RPMI8226 (cell line): Measurements from ENCODE around the gene GSK3B.

Experiments
- DNase-seq: peaks from one replicate; pipeline ENCODE4 v3.0.0-alpha.2; 2015

Gene GSK3B

GRCh38 chr3:119809249-119810017 lies 284.8 kb downstream of the GSK3B start:
- DNase-seq: no peak

- no peak for DNase-seq
These were observed 285.4 kb downstream of the GSK3B start for GRCh38 chr3:119808843-119809242.

GRCh38 chr3:119808244-119808643 lies 286.0 kb downstream of the GSK3B start:
- no peak for DNase-seq

- no peak for DNase-seq
These were observed 293.4 kb downstream of the GSK3B start for GRCh38 chr3:119800844-119801243.

DNA sequence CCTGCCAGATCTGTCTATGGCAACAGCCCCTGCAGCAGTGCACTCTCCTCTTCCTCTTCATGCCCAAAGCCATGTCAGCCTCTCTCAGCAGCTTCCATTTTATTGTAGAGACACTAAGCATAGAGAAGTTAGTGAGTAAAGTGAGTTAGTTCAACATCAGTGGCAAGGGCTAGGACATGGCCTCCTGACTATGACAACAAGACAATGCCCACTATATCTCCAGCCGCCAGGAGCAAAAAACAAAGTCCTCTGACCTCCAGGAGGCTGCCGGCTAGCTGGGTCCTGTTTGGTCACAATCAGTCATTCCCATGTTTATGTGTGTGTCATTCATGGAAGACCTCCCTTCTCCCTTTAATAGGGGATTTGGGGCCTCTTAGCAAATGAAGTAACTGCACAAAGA lies 297.5 kb downstream of the GSK3B start:
- no peak for DNase-seq

DNA sequence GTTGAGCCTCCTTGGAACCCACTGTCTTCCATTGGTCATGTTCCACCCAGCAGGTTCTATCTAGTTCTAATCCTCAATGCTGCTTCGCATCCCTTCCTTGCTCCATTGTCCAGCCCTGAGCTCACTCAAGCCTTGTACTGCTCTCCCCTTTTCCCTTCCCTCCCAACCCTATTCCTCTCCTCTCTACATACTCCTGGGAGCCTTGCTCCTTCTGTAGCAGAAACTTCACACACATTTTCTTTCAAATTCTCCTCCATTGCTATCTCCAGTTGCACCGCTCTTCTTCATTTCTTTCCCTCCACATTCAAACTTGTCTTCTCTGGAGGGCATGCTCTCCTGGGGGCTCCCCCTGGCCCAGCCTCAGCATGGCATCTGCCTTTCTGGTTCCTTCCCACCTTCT lies 297.9 kb downstream of the GSK3B start:
- no peak for DNase-seq

GRCh38 chr3:119795849-119796248 lies 298.4 kb downstream of the GSK3B start:
- no peak for DNase-seq

GRCh38 chr3:119794971-119795612 lies 299.2 kb downstream of the GSK3B start:
- DNase-seq: no peak

DNA sequence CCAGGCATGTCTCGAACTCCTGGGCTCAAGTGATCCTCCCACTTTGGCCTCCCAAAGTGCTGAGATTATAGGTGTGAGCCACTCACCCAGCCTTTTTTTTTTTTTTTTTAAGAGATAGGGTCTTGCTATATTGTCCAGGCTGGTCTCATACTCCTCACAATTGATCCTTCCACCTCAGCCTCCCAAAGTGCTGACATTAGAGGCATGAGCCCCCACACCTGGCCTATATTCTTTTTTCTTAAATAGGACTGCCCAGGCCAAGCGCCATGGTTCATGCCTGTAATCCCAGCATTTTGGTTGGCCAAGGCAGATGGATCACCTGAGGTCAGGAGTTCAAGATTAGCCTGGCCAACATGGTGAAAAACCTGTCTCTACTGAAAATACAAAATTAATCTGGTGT lies 299.8 kb downstream of the GSK3B start:
- no peak for DNase-seq

DNA sequence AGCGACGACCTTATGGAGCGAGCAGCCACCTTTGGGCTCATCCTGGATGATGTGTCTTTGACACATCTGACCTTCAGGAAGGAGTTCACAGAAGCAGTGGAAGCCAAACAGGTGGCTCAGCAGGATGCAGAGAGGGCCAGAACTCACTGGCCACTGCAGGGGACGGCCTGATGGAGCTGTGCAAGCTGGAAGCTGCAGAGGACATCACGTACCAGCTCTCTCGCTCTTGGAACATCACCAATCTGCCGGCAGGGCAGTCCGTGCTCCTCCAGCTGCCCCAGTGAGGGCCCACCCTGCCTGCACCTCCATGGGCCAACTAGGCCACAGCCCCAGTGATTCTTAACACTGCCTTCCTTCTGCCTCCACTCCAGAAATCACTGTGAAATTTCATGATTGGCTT lies 302.0 kb downstream of the GSK3B start:
- DNase-seq: no peak

- no peak for DNase-seq
These were observed 303.9 kb downstream of the GSK3B start for GRCh38 chr3:119790369-119790768.

DNA sequence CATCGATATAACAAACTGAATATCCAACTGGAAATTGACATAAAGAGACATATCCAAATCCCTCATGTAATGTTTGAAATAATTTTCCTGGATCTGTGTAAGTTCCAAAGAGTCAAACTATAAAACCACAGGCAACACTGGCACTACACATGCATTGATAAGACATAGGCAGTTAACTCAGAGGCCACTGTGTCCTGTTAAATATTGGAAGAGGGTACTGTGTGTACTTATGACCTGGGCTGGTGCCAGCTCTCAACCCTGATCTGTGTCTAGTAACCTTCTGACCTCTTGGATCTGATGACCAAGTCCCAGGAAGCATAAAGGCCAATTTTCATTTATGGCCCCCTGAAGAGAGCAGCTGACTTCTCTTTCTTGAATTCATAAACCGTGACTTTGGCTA lies 307.8 kb downstream of the GSK3B start:
- DNase-seq: no peak

- no peak for DNase-seq
These were observed 310.4 kb downstream of the GSK3B start for GRCh38 chr3:119783883-119784282.

GRCh38 chr3:119783255-119783654 lies 311.0 kb downstream of the GSK3B start:
- no peak for DNase-seq

GRCh38 chr3:119782460-119782859 lies 311.8 kb downstream of the GSK3B start:
- no peak for DNase-seq

- no peak for DNase-seq
These were observed 312.7 kb downstream of the GSK3B start, which contains the start of gene NR1I2 for GRCh38 chr3:119781330-119782198. NR1I2 (plus strand) TSS chr3:119782101.

- DNase-seq: no peak
These were observed 314.4 kb downstream of the GSK3B start for GRCh38 chr3:119779731-119780383.

- DNase-seq: no peak
These were observed 315.4 kb downstream of the GSK3B start for GRCh38 chr3:119778811-119779210.

DNA sequence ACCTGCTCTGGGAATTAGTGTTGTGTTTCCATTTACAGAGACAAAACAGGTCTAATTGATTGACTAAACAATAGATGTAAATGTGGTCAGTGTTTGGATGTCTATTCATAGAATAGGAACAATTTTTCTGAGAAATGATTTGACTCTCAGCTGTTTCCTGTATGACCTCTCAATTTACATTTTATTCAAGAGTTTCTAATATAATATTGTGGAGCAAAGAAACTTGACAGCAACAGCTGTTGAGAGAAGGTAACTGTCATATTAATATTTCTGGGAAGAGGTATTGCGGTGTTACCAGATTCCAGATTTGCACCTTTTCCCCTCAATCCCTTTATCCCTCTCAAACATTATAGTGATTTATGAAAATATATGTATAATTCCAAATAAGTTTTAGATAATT lies 316.1 kb downstream of the GSK3B start:
- no peak for DNase-seq

GRCh38 chr3:119776304-119776703 lies 317.9 kb downstream of the GSK3B start:
- DNase-seq: no peak

GRCh38 chr3:119774444-119774843 lies 319.8 kb downstream of the GSK3B start:
- peak; percentile 83 for DNase-seq
